GM19351 (cell line): ENCODE results near the gene KCTD17.

Experiments used
- ATAC-seq: cut with Tn5 transposase; IDR thresholded peaks from one replicate; pipeline ENCODE4 v1.9.1; 2021; ENCODE audit warnings: mild to moderate bottlenecking, moderate library complexity; ENCODE audit not compliant: unreplicated experiment

The KCTD17 gene

DNA sequence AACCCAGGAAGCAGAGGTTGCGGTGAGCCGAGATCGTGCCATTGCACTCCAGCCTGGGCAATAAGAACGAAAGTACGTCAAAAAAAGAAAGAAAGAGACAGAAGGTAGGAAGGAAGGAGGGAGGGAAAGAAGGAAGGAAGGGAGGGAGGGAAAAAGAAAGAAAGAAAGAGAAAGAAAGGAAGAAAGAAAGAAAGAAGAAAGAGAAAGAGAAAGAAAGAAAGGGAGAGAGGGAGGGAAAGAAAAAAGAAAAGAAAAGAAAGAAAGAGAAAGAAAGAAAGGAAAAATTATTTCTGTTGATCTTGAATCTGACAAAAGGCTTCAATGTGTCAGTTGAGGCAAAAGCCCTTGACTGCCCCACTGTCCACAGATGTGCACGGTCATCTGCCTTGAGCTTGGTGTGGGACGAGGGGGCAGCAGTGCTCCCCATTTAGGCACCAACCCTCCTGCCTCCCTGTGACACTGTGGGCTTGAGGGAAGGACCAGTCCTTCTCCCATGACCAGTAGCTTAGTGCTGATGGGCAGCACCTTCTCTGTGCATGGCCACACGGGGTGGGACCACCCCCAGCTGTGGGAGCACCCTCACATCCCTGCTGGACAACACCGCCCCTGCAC, 24.4 kb downstream of the KCTD17 start:
- no peak for ATAC-seq

GRCh38 chr22:37077802-37078448, 26.4 kb downstream of the KCTD17 start:
- no peak for ATAC-seq

- no peak for ATAC-seq
Measured at GRCh38 chr22:37079158-37079557, 27.6 kb downstream of the KCTD17 start.

GRCh38 chr22:37079668-37080171, 28.2 kb downstream of the KCTD17 start:
- ATAC-seq = no peak

GRCh38 chr22:37080438-37080837, 28.9 kb downstream of the KCTD17 start:
- ATAC-seq = no peak

GRCh38 chr22:37080838-37081237, 29.3 kb downstream of the KCTD17 start:
- ATAC-seq = no peak

DNA sequence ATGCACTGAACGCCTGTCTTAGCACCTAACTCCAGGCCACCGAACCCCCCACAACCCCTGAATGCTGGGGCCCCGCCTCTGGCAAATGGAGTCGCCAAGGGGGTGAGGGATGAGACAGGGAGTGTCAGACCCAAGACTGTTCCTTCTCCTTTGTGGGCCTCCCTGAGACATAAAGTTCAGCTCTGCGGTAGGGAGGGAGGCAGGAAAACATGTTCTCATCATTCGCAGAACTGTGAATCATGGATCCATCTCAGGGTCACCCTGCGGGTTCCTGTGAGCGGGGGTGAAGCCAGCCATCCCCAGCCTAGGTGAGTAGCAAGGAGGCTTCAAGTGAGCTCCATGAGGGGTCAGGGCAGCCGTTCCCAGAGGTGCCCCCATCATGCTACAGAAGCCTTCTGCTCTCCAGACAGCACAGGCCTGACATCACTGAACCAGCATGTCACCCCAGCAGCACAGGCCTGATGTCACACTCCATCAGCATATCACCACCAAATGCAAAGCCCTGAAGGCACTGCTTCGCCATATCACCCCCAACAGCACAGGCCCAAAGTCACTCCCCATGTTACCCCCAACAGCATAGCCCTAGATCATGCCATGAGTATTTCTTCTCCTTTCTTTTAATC, 30.8 kb downstream of the KCTD17 start:
- no peak for ATAC-seq

GRCh38 chr22:37083914-37084313, 32.4 kb downstream of the KCTD17 start:
- no peak for ATAC-seq

DNA sequence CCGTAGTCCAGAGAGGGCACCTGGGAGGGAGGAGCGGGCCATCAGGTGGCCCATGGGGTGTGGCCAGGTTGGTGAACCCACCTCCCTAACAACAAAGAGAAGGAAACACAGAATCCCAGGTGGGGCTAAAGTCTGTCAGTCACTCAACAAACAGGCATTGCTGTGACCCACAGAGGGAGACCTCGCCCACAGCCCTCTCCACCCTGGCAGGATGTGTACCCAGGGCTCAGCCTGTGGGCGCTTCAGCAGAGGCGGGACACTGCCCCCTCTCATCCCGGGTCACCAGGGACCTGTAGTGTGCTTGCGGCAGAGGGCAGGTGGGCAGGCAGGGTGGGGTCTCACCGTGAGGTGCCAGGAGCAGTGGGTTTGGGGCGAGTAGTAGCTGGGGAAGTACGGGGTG, 32.8 kb downstream of the KCTD17 start:
- no peak for ATAC-seq

- ATAC-seq = no peak
Measured at GRCh38 chr22:37086184-37086583, 34.6 kb downstream of the KCTD17 start.

DNA sequence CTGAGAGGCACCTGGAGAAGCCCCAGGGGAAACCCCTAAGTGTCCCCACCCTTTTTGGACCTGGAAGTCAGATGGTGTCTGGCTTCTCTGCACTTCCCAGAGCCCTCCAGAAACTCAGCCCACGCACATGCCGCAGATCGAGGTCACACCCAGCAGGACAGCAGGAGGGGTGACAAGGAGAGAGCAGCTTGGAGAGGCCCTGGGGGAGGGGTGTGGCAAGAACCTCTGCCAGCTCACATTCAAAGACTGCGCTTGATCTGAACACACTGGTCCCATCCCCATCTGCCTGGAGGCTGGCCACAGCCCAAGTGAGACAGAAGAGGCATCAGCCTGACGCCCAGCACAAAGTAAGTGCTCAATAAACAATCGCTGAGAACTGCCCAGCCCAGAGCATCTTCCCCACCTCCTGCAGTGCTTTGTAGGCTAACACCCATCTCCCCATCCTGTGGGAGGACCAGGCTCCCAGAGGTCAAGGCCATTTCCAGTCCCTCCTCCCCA, 36.6 kb downstream of the KCTD17 start:
- no peak for ATAC-seq

GRCh38 chr22:37088750-37089408, 37.3 kb downstream of the KCTD17 start:
- no peak for ATAC-seq

DNA sequence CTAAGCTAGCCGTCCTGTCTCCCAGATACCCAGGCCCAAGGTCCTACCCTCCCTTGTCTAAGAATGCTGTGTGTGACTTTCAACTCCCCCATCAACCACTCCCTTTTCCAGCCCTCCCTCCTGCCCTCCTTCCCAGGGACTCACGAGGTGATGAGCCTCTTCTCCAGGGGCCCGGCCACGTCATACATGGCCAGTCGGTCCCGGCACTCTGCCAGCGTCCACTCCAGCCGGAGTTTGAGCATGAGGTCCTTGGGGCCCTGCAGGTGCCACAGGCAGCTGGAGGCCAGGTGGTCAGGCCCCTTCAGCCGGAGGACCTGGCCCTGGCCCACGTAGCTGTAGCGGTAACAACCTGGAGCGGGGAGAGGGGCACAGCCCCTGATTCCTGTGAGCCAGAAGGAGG, 37.9 kb downstream of the KCTD17 start:
- no peak for ATAC-seq

- no peak for ATAC-seq
Measured at GRCh38 chr22:37090920-37091695, 39.6 kb downstream of the KCTD17 start.

DNA sequence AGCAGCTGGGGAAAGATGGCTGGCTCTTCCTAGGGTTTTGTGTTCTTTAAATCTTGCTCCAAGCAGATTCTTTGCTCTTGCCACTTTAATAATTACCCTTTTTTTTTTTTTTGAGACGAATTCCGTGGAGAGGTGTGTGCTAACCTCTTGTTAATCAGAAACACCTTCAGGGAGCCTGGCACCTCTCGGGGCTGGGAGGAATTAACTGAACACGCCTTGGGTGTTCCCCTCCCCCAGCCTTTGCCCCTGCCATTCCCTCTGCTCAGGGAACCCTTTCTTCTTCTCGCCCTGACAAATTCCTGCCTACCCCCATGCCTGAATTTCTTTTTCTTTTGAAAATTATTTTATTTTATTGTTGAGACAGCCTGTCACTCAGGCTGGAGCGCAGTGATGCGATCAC, 40.5 kb downstream of the KCTD17 start:
- no peak for ATAC-seq

GRCh38 chr22:37092997-37093396, 41.5 kb downstream of the KCTD17 start:
- ATAC-seq = no peak

GRCh38 chr22:37094239-37094638, 42.7 kb downstream of the KCTD17 start:
- ATAC-seq = no peak

DNA sequence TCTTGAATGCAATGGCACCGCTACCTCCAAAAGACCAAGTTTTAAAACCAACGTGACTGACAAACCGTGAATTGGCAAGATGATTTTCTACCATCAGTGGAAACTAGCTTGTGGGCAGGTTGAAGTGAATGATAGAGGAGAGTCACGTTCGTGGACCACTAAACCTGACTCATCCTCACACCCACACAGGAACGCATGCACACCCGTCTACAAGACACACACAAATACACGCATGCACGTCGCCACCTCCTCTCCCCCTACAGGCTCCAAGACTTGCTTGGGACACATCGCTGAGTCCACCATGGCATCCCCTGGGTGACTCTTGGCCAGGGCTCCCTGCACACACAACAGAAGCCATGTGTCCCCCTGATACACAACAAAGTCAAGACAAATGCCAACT, 43.6 kb downstream of the KCTD17 start:
- no peak for ATAC-seq

DNA sequence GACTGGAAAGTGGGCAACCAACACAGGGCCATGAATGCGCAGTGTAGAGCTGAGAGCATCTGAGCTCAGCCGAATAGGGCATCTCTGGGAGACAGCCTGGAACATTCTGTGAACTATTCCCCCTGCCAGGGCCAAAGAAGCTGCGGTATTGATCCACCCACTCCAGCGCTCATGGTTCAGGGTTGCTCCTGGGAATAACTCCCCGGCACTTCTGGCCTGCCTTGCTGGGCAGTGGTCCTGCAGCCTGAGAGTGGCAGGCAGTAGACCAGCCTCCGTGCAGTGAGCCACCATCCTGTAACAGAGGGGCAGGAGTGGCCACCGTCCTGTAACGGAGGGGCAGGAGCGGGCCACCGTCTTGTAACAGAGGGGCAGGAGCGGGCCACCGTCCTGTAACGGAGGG, 45.8 kb downstream of the KCTD17 start:
- no peak for ATAC-seq

- no peak for ATAC-seq
Measured at GRCh38 chr22:37098976-37099591, 47.5 kb downstream of the KCTD17 start.
